Heart right ventricle (tissue), 16 donors: ENCODE results near the gene DOCK9. TPM values are rescaled to one million over a fixed set of nuclear protein-coding genes. Genes with fewer than 3 reads are reported as not detected.

Source experiments
- ATAC-seq, 8 donors: fragments of 200-7000 bp; cut with Tn5 transposase; one replicate each; pipeline ENCODE4 v1.9.1; 2020; ENCODE audit warnings: mild to moderate bottlenecking in 8 of 8, moderate library complexity in 8 of 8, moderate number of reproducible peaks in 1 of 8
- DNase-seq, 2 donors: peaks; one replicate each; pipeline ENCODE4 v3.0.0-alpha.2; 2020
- H3K27ac ChIP-seq, 10 donors: fragments of 200-600 bp; sonication (generic) in 2 of 10; one replicate each; pipeline versions ENCODE4 v1.5.0 to v1.8.0; 2020 to 2022; ENCODE audit warnings: mild to moderate bottlenecking in 3 of 10
- H3K27me3 ChIP-seq, 7 donors: fragments of 200-600 bp; one replicate each; pipeline ENCODE4 v1.8.0; 2021 to 2022; ENCODE audit warnings: mild to moderate bottlenecking in 2 of 7
- H3K36me3 ChIP-seq, 9 donors: fragments of 200-600 bp; sonication (generic) in 1 of 9; one replicate each; pipeline versions ENCODE4 v1.5.0 to v1.8.0; 2020 to 2022; ENCODE audit warnings: mild to moderate bottlenecking in 2 of 9
- H3K4me1 ChIP-seq, 9 donors: fragments of 200-600 bp; sonication (generic) in 1 of 9; one replicate each; pipeline versions ENCODE4 v1.5.0 to v1.8.0; 2020 to 2022; ENCODE audit warnings: mild to moderate bottlenecking in 4 of 9
- H3K4me3 ChIP-seq, 10 donors: fragments of 200-600 bp; sonication (generic) in 2 of 10; one replicate each; pipeline versions ENCODE4 v1.5.0 to v1.8.0; 2020 to 2022; ENCODE audit warnings: mild to moderate bottlenecking in 7 of 10, moderate library complexity in 2 of 10
- H3K9me3 ChIP-seq, 11 donors: fragments of 200-600 bp in 10 of 11; sonication (generic) in 2 of 11; one replicate each; pipeline versions ENCODE4 v1.5.0 to v1.8.0; 2013 to 2022; ENCODE audit warnings: mild to moderate bottlenecking in 2 of 11, control low read depth in 1 of 11, moderate library complexity in 1 of 11
- WGBS, 2 donors: extraction: QIAGEN DNeasy Blood & Tissue Kit; methylation state at CpG; one replicate each; pipeline ENCODE4 v1.1.7; 2013; ENCODE audit warnings: inconsistent platforms in 1 of 2; 5-methylcytosine and 5-hydroxymethylcytosine counted together
- intact Hi-C, 10 donors: fragments of 100-400 bp; cut with DNase I; formaldehyde crosslinking; loops; one replicate each; pipeline versions ENCODE4 v1.11.1 to v1.14.2; 2022
- polyA plus RNA-seq, 2 donors: library from polyadenylated mRNA; stranded (reverse); fragments of 200-250 nt; gene quantifications; one replicate each; pipeline ENCODE4 v1.2.3, GENCODE V29; 2013
- total RNA-seq, 10 donors: library from RNA; stranded (reverse); fragmentation: NEBNext Ultra II Directional in 3 of 10; extraction: Animal tissue kit (Norgen Biotek cat#: 25700) in 3 of 10; gene quantifications; one replicate each; pipeline versions ENCODE4 v1.2.1 to v1.2.4, GENCODE V29; 2021 to 2023
- TF ChIP-seq, protein P1 (sequence below), 9 donors: fragments of 200-600 bp; sonication (generic) in 2 of 9; IDR thresholded peaks; one replicate each; pipeline versions ENCODE4 v1.5.0 to v1.8.0; 2021 to 2022; ENCODE audit warnings: antibody characterized with exemption in 9 of 9, mild to moderate bottlenecking in 5 of 9, moderate library complexity in 1 of 9
- donor health status: Arrhythmogenic right ventricular cardiomyopathy.
- donor health status: ischemic (EF 13 %, LVEDD 7.1; RV severe dilation, severe dysfunction).
- donor health status: healthy with polysubstance abuse.
- donor health status: DM: no; HTN: yes; CAD: no.
- donor health status: DM: no; HTN: no; CAD: no.
- donor health status: ischemic (EF 25% LVEDD 6.9; RV normal size, moderate dysfunction).
- donor health status: ischemic (EF 25% LVEDD 5.7; RV mildly dilated, moderate dysfunction).
- donor health status: healthy.
- donor health status: DM: yes; HTN: yes; CAD: no.
- donor health status: Ischemic cardiomyopathy.
- donor health status: ischemic (EF 35%, LVEDD 5.7; RV mildly dilated, moderate dysfunction).
- donor health status: nonischemic (EF 11% LVEDD 7.7; RV severe dilation, severe dysfunction).
- donor health status: DM: yes; HTN: yes; CAD: no.
- donor health status: PGD.
- donor health status: ischemic (EF 29% LVEDD 5.4; RV normal size, mild dysfunction).
- donor health status: nonischemic (EF 23%, LVEDD 6.1; RV moderate dilation, normal function).

The DOCK9 gene
- total and polyA plus RNA-seq, 12 donors: 31.6 to 73.7 (median 43.4) TPM

GRCh38 chr13:98772794-98773452, 204.9 kb downstream of the DOCK9 start:
- TF ChIP-seq, protein P1, sequence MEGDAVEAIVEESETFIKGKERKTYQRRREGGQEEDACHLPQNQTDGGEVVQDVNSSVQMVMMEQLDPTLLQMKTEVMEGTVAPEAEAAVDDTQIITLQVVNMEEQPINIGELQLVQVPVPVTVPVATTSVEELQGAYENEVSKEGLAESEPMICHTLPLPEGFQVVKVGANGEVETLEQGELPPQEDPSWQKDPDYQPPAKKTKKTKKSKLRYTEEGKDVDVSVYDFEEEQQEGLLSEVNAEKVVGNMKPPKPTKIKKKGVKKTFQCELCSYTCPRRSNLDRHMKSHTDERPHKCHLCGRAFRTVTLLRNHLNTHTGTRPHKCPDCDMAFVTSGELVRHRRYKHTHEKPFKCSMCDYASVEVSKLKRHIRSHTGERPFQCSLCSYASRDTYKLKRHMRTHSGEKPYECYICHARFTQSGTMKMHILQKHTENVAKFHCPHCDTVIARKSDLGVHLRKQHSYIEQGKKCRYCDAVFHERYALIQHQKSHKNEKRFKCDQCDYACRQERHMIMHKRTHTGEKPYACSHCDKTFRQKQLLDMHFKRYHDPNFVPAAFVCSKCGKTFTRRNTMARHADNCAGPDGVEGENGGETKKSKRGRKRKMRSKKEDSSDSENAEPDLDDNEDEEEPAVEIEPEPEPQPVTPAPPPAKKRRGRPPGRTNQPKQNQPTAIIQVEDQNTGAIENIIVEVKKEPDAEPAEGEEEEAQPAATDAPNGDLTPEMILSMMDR (IDR thresholded peaks at IDR 0.05): no peak
- no peak overlapping the region for H3K27ac ChIP-seq
- WGBS, 2 donors: 74 to 81% methylated on average over 12 of the region's 12 CpGs
- intact Hi-C loops: no loop called here
- no peaks in the 10 kb centered on the region for H3K36me3 ChIP-seq
- DNase-seq: no peak
- ATAC-seq: no peak
- H3K27me3 ChIP-seq: peaks cover 0 to 4% (median 0%) of the 10 kb centered on the region in 7 donors
- H3K9me3 ChIP-seq: no peaks in the 10 kb centered on the region
- H3K4me1 ChIP-seq: no peaks in the 10 kb centered on the region
- no peak overlapping the region for H3K4me3 ChIP-seq

DNA sequence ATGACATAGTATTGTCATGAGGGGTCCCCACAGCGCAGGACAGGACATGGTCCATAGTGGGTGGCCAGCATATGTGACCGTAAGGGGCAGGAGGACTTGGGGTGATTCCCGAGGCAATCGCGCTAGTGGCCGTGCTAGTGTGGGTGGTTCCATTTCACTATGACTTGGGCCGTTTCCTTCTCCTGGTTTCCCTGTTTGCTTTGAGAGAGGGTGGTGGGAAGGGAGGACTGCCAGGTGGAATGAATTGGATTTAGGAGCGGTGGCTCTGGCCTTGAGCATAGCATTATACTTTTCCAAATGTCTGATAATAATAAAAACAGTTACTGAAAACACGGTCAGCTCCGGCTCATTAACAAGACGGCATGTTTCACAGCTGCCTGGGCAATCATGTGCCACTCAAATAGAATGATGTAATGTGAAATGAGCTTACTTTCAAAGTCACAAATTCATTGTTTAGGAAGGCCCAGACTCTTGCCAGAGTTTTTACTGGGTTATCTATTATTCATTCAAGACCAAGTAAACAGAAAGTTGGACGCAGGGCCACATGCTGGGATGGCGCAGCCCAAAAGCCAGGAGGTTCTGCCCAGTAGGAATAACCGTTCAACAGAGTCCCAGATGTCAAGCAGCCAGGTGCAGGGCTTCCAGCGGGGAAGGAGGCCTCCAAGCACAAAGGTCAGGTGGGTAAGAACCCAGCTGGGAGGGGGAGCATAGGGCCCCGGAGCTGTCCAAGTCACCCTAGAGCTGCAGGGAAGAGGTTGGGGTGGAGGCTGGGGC, 205.8 kb downstream of the DOCK9 start:
- intact Hi-C loops: no loop called here

DNA sequence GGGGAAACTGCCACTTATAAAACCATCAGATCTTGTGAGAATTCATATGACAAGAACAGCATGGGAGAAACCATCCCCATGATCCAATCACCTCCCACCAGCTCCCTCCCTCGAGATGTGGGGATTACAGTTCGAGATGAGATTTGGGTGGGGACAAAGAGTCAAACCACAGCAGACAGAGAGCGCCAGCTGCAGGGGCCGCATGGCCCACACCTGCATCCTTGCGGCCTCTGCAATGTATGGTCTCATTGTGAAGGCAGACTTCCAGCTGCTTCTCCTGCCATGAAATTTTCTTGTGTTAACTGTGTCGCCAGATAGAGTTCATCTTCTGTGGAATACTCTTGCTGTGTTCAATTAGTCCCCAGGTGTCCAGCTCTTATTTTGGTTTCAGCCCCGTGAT, 208.1 kb downstream of the DOCK9 start:
- TF ChIP-seq, protein P1 (IDR thresholded peaks at IDR 0.05): no peak
- ATAC-seq: no peak
- Histone ChIP-seq H3K9me3 (no peaks in the 10 kb centered on the region), H3K4me3 (no peak overlapping the region), H3K4me1 (no peaks in the 10 kb centered on the region), H3K36me3 (no peaks in the 10 kb centered on the region), H3K27ac (no peak overlapping the region), H3K27me3 (peaks cover 0 to 8% (median 0%) of the 10 kb centered on the region in 7 donors)
- intact Hi-C loops: no loop called here
- WGBS, 2 donors: 79 to 82% methylated on average over 7 of the region's 7 CpGs
- DNase-seq: no peak

More for the DNA sequence above, 205.8 kb downstream of the DOCK9 start:
- TF ChIP-seq, protein P1 (IDR thresholded peaks at IDR 0.05): no peak
- Histone ChIP-seq H3K36me3 (no peaks in the 10 kb centered on the region), H3K4me3 (no peak overlapping the region), H3K27ac (no peak overlapping the region), H3K4me1 (no peaks in the 10 kb centered on the region), H3K27me3 (peaks cover 0 to 4% (median 0%) of the 10 kb centered on the region in 7 donors), H3K9me3 (no peaks in the 10 kb centered on the region)
- WGBS, 2 donors: 91% methylated on average over 16 of the region's 16 CpGs
- DNase-seq: no peak
- no peak for ATAC-seq

GRCh38 chr13:98768522-98768921, 209.3 kb downstream of the DOCK9 start:
- no peaks in the 10 kb centered on the region for H3K9me3 ChIP-seq
- H3K27ac ChIP-seq: no peak overlapping the region
- 78 to 87% methylated on average over 4 of the region's 4 CpGs for WGBS, 2 donors
- H3K27me3 ChIP-seq: peaks cover 0 to 8% (median 0%) of the 10 kb centered on the region in 7 donors
- ATAC-seq: no peak
- no peaks in the 10 kb centered on the region for H3K36me3 ChIP-seq
- H3K4me3 ChIP-seq: no peak overlapping the region
- DNase-seq: no peak
- intact Hi-C loops: no loop called here
- TF ChIP-seq, protein P1 (IDR thresholded peaks at IDR 0.05): no peak
- H3K4me1 ChIP-seq: no peaks in the 10 kb centered on the region
